ENCODE data around the gene BRAT1. TPM values are rescaled to one million over a fixed set of nuclear protein-coding genes. Genes with fewer than 3 reads are reported as not detected.

Gene BRAT1
- total and polyA plus RNA-seq, 11 donors: 10.9 to 27.8 (median 14.9) TPM

DNA sequence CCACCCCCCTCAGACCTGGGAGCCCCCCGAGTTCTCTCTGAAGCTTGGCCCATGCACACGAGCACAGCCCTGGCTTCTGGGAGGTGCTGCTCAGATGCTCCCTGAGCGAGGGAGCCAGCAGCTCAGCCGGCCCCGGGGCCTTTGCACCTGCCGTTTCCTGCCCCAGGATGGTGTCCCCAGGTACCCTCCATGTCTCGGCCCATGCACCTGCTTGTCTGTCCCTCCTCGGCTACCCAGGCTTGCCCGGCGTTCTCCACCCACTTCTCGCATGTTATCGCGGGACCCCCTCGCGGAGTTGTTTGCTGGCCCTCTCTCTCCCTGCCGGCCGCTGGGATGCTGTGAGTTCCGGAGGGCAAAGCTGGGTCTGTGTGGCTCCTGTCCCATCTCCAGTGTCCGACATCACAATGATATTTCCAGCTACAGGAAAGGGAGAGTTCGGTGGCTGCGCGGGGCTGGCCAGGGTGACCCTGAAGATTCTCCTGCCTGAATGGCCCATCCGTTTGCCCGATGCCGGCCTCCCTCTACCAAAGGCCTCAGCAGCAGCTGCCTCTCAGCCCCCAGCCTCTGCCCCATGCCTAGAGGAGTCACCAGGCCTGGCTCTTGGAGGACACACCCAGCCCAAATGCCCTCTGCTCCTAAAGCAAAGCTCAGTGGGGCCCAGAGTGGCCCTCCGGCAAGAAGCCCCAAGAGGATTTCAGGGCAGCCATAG is 48.0 kb downstream of the BRAT1 start:
- Histone ChIP-seq H3K36me3 (no peaks in the 10 kb centered on the region), H3K4me3 (no peak overlapping the region), H3K27me3 (no peaks in the 10 kb centered on the region), H3K9me3 (no peaks in the 10 kb centered on the region), H3K27ac (peak overlapping the region in 5 of 12 donors; percentile 20 to 81 (median 53)), H3K4me1 (peaks cover 8 to 60% (median 47%) of the 10 kb centered on the region in 12 donors)
- ATAC-seq (no peak), DNase-seq (no peak)
- WGBS, 4 donors: 67 to 88% (median 73%) methylated on average over 23 to 26 of the region's 26 CpGs
- TF ChIP-seq, protein P1, sequence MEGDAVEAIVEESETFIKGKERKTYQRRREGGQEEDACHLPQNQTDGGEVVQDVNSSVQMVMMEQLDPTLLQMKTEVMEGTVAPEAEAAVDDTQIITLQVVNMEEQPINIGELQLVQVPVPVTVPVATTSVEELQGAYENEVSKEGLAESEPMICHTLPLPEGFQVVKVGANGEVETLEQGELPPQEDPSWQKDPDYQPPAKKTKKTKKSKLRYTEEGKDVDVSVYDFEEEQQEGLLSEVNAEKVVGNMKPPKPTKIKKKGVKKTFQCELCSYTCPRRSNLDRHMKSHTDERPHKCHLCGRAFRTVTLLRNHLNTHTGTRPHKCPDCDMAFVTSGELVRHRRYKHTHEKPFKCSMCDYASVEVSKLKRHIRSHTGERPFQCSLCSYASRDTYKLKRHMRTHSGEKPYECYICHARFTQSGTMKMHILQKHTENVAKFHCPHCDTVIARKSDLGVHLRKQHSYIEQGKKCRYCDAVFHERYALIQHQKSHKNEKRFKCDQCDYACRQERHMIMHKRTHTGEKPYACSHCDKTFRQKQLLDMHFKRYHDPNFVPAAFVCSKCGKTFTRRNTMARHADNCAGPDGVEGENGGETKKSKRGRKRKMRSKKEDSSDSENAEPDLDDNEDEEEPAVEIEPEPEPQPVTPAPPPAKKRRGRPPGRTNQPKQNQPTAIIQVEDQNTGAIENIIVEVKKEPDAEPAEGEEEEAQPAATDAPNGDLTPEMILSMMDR (IDR thresholded peaks at IDR 0.05): no peak
- intact Hi-C loops (cut with DNase I): no loop called here

DNA sequence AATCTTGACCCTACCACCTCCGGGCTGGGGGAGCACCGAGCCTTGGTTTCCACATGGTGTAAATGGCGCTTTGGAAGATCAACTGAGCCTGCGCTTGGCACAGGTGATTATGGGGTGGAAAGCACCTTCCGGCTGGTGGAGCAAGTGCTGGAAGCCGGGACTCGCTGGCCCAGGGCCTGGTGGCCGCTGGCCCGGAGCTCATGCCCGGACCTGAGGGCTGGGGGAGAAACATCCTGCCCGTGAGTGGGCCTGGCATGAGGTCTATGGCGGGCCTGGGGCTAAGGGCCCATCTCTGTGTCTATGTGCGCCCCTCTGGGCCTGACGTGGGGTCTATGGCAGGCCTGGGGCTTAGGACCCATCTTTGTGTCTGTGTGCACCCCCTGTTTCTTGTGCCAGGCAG is 49.9 kb downstream of the BRAT1 start:
- 93 to 97% (median 95%) methylated on average over 9 to 14 of the region's 14 CpGs for WGBS, 4 donors
- Histone ChIP-seq H3K4me1 (peaks cover 5 to 41% (median 28%) of the 10 kb centered on the region in 12 donors), H3K9me3 (no peaks in the 10 kb centered on the region), H3K27me3 (no peaks in the 10 kb centered on the region), H3K27ac (no peak overlapping the region), H3K4me3 (no peak overlapping the region), H3K36me3 (no peaks in the 10 kb centered on the region)
- ATAC-seq (no peak), DNase-seq (no peak)
- intact Hi-C loops (cut with DNase I): no loop called here
- TF ChIP-seq, protein P1 (IDR thresholded peaks at IDR 0.05): no peak
- TF ChIP-seq POLR2A (IDR thresholded peaks at IDR 0.05): no peak

GRCh38 chr7:2504889-2505375 is 50.4 kb downstream of the BRAT1 start:
- TF ChIP-seq, protein P1 (IDR thresholded peaks at IDR 0.05): no peak
- no peak for TF ChIP-seq POLR2A (IDR thresholded peaks at IDR 0.05)
- H3K4me3 ChIP-seq: no peak overlapping the region
- no peak for ATAC-seq

GRCh38 chr7:2504128-2504888 is 51.0 kb downstream of the BRAT1 start:
- Histone ChIP-seq H3K4me1 (peaks cover 5 to 30% (median 21%) of the 10 kb centered on the region in 12 donors), H3K36me3 (no peaks in the 10 kb centered on the region), H3K27ac (no peak overlapping the region), H3K9me3 (no peaks in the 10 kb centered on the region), H3K27me3 (no peaks in the 10 kb centered on the region), H3K4me3 (no peak overlapping the region)
- 84 to 100% (median 89%) methylated on average over 9 to 21 of the region's 21 CpGs for whole genome bisulfite sequencing, 4 donors
- intact Hi-C loops (cut with DNase I): no loop called here
- ATAC-seq (no peak), DNase-seq (no peak)
- TF ChIP-seq POLR2A (IDR thresholded peaks at IDR 0.05): no peak
- TF ChIP-seq, protein P1 (IDR thresholded peaks at IDR 0.05): no peak

More at GRCh38 chr7:2504889-2505375, 50.4 kb downstream of the BRAT1 start:
- intact Hi-C loops (cut with DNase I): no loop called here
- H3K9me3 ChIP-seq: no peaks in the 10 kb centered on the region
- DNase-seq: no peak
- H3K27me3 ChIP-seq: no peaks in the 10 kb centered on the region
- H3K36me3 ChIP-seq: no peaks in the 10 kb centered on the region
- WGBS, 4 donors: 89 to 94% (median 92%) methylated on average over 10 to 19 of the region's 19 CpGs
- peaks cover 5 to 36% (median 25%) of the 10 kb centered on the region in 12 donors for H3K4me1 ChIP-seq
- no peak overlapping the region for H3K27ac ChIP-seq
